Smooth muscle cell of the coronary artery (primary cell): ENCODE measurements around the gene GIN1. TPM values are rescaled to one million over a fixed set of nuclear protein-coding genes. Genes with fewer than 3 reads are reported as not detected.

Experiments
- total RNA-seq: library from RNA; depleted of rRNA; stranded (reverse); fragments of >200 nt; gene quantifications from 2 replicates; pipeline ENCODE4 v1.2.3, GENCODE V29; 2014; ENCODE audit warnings: low replicate concordance

GIN1 gene
- 4.1 and 6.1 TPM in 2 replicates for total RNA-seq

GRCh38 chr5:103119765-103120606 is at the start of gene GIN1, which contains the start of gene PPIP5K2:
Gene GIN1, minus strand, starts transcription at chr5:103120138. Its CDS starts 11,431 bp downstream, at chr5:103108707.
Gene PPIP5K2, plus strand, starts transcription at chr5:103120301. Its CDS starts 9,289 bp downstream, at chr5:103129590.

Other genes starting within 250 kb of the GIN1 start
- gene PPIP5K2, start 163 bp upstream of the GIN1 start, total RNA-seq: 33.6 and 36.6 TPM in 2 replicates
- gene MACIR, start 138.6 kb upstream of the GIN1 start, total RNA-seq: 6.2 and 18.2 TPM in 2 replicates